Germinal center (tissue), 1 donor: ENCODE measurements around the gene PCGF5.
"Not testable (repeated sequence)": the region's sequence is repeated elsewhere in the genome, so short reads cannot be mapped to it uniquely, and the experiment has no call there.

ENCODE experiments used
- DNase-seq: peaks from one replicate; pipeline ENCODE4 v3.0.0; 2012; ENCODE audit warnings: mixed read lengths, low spot score

Gene PCGF5

DNA sequence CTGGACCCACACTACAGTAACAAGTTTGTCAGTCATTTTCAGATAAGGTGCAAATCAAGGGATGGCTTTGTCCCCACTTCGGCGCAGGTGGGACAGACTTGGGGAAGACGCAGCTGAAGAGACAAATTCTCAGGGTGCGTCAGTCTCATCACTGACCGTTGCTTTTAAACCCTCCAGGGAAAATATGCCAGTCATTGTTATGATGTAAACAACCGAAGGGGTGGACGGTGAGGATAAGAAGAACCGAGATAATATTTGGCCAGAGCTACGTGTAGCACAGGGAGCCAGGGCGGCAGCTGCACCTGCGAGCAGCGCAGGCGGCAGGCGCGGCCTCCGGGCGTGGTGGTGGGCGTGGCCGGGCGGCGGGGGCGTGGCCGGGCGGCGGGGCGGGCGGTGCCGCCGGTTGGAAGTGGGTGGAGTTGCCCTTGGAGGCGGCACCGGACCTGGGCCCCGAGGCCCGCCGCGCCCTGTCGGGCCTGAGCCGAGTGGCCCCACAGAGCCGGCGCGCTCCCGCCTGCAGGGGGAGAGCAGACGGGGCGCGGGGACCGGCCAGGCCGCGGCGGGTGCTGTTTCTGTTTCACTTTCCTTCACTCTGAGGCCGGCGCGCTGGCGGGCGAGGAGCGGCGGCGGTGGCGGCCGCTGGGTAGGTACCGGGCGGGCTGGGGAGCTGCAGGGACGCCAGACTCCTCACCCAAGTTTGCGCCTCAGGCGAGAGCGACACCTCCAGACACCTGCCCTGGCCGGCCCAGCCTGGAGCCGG is at the start of gene PCGF5:
TSS of gene PCGF5 (plus strand) at position 470 of the 760 bp plus-strand sequence. CDS start 2,209 bp downstream, outside the sequence.
- DNase-seq, result peak; percentile 95

DNA sequence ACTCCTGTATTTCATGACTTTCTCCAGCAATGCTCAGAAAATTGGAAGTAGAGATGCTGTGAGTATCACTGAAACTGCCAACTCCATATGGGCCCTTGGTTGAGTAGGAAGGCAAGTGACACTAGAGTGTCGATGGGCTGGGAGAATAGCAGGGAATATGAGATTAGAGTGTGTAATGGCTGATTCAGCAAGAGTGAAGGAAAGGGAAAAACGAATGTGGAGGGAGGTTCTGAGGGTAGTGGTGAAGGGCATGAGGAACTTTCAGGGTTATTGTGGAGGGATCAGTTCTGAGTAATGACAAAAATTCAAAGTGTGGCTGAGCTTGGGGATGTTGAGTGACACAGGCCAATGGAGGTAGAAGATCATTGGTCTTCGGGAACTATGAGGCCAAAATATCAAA is 49.0 kb upstream of the PCGF5 start:
- DNase-seq, result no peak

DNA sequence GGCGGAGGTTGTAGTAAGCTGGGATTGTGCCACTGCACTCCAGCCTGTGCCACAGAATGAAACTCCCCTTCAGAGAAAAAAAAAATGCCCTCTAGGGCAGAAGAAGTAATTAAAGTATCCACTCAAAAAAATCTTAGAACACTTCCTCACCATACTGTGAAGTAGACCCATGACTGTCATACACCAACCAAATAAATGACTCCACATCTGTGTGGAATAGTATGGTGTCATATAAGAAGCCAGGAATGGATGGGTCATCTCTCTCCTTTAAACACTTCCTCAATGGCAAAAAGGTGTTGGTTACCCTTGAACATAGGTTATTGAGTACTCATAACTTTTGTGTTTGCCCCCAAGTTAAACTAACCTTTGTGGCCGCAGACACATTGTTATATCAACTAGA is 48.1 kb upstream of the PCGF5 start:
- DNase-seq, result no peak

DNA sequence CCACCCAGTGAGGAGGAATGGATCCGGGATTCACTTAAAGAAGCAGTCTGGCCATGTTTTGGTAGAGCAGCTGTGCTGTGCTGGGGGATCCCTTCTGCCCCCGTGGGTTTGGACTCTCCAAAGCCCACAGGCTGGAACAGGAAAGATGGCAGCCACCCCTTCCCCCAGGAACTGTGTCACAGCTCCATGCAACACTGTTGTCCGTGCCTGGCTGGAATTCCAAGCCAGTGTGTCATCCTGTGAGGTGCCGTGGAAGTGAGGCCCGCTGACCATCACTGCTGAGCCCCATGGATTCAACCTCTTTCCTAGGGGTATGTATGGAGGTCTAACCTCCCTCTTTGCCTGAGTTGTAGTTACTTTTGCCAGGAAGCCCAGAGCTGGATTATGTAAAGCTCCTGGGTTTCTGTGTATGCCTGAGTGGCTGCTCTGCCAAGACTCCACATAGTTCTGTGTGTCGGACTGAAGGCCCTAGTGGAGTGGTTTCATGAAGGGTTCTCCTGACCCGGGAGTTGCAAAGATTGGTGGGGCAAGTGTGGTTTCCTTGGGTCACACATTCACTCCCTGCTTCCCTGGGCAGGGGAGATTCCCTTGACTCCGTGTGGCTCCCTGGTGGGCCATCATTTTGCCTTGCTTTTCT is 35.1 kb upstream of the PCGF5 start:
- DNase-seq, result no peak

DNA sequence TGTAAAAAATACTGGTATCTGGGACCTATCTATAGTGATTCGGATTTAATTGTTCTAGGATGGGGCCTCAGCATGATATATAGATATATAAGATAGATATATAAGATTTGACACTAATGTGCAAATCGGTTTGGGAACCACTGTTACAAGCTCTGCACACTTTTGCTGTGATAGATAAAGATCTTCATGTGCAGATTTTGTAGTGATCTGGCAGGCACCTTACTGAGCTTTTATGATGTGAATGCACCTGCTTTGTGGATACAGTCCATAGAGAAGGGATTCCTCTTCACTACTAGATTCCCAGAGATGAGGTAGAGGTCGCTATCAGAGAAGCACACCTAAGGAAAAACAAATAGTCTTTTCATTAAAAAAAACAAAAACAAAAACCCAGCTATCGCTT is 33.3 kb upstream of the PCGF5 start:
- no peak for DNase-seq

DNA sequence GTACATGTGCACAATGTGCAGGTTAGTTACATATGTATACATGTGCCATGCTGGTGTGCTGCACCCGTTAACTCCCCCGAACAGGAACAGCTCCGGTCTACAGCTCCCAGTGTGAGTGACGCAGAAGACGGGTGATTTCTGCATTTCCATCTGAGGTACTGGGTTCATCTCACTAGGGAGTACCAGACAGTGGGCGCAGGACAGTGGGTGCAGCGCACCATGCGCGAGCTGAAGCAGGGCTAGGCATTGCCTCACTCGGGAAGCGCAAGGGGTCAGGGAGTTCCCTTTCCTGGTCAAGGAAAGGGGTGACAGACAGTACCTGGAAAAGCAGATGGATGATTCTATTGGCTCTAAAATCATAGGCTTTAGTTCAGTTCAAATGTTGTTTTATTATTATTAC is 32.5 kb upstream of the PCGF5 start:
- DNase-seq, result not testable (repeated sequence)

DNA sequence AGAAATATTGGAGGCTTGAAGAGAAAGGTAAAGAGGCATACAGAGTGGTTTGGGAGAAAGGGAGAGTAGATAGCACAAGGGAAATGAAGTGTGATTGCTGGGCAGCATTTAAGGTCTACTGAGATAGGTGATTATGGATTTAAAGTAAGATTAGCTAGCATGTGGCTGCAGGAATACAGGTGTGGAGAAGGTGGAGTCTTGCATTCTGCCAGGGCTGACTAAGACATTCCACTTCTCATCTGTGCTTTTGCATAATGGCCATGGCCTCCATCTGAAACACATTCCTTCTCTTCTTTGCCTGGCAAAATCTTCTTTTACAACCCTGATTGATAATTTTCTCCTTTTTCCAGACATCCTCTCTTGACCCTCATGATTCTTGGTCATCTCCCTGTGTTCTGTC is 31.6 kb upstream of the PCGF5 start:
- no peak for DNase-seq

DNA sequence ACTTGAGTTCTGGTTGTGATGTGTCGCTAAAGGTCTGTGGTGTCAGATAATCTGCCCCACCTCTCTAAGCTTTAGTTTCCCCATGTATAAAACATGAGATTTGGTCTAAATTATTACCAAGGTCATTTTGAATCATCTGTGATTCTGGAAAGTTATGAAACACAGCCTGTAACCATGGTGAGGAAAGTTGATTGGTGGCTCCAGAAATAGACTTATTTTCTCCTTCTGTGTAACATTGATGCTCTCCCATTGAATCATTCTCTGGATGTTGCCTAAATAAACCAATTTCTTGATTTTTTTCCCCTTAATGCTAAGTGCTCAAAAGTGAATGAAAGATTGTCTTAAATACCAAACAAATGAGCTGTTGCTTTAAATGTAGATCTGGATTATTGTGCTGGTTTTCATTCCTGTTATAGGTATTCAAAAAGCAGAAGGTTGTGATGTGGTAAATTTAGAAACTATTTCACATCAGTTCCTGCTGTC is 30.0 kb upstream of the PCGF5 start:
- peak; percentile 36 for DNase-seq

DNA sequence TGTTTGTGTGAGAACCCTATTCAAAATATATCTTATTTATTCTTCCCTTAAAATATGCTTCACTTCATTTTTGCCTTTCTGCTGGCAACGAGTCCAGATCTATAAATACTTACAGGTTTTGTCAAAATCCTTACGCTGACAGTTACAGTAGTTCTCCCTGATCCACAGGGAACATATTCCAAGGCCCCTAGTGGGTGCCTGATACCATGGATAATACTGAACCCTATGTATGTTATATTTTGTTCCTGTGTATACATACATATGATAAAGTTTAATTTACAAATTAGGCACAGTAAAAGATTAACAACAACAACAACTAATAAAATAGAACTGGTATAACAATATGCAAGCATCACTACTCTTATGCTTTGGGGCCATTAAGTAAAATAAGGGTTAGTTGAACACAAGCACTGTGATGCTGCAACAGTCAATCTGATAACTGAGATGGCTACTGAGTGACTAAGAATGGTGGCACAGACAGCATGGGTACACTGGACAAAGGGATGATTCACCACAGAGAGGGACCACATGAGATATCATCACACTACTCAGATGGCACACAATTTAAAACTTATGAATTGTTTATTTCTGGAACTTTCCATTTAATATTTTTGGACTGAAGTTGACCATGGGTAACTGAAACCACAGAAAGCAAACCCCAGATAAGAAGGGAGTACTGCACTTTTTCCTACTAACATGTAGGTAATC is 29.4 kb upstream of the PCGF5 start:
- no peak for DNase-seq

DNA sequence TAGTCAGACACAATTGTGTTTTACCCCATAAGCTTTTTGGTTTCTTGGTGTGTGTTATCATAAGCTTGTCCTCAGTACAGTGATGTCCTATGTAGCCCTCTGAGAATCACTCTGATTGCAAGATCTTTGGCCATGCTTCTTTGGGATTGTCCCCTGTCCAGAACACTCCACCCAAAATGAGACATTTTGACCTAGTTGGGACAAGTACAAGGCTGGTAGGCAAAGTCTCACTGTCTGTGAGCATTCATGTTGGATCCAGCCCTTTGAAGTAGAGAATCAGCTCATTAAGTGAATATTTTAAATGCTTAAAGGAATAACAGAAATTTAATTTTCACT is 28.9 kb upstream of the PCGF5 start:
- no peak for DNase-seq

DNA sequence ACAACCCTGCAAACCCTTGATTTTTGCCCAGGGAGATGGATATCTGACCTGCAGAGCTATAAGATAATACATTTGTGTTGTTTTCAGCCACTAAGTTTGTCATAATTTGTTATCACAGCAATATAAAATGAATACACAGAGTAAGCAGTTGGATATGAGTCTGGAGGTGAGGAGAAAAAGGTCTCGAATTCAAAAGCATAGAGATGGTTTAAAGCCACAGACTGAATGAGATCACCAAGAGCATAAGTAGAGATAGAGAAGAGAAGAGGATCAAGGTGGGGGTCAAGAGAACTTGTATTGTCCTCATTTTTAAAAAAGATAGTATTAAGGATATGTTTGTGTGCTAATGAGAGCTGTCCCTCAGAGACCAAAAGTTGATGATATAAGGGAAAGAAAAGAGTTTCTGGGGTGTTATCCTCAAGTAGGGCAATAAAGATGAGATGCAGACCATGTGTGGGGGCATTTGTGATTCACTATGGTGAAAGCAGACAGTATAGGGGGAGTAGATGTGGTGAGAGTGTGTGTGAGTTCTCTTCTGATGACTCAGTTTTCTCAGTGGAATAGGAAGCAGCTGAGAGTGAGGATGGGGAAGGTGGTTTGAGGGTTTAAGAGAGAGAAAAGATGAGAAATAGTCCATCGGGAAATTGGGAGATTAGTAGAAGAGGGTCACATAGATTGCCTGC is 25.8 kb upstream of the PCGF5 start:
- no peak for DNase-seq

DNA sequence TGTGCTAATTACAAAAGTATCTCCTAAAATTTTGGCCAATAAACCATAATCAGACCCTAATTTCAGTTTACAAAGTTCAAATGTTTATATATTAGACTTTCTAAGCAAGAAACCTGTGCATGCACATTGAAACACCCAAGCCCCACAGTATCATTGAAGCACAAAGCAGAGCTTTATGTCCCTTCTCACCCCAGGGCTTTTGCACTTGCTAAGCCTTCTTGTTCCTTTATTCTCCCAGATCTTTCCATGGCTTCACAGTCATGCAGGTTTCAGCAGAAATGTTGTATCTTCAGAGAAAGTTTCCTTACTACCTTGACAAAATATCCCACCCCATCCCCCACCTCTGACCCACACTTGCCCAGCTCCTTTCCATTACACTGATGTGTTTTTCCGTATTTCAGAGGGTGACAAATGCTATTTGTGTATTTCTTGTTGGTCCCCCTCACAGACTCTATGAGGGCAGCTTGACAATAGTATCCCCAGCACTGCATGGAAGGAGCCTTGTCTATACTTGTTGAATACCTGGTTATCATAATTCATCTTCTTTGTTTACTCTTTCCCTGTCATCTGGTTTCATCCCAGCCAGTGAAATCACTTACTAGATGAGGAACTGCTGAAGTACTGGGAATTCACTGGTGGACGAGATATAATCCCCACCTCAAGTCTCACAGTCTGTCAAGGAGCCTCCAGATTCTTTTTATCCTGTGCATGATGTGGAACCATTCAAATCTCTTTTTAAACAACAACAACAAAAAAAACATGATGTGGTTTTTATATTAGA is 24.0 kb upstream of the PCGF5 start:
- no peak for DNase-seq

DNA sequence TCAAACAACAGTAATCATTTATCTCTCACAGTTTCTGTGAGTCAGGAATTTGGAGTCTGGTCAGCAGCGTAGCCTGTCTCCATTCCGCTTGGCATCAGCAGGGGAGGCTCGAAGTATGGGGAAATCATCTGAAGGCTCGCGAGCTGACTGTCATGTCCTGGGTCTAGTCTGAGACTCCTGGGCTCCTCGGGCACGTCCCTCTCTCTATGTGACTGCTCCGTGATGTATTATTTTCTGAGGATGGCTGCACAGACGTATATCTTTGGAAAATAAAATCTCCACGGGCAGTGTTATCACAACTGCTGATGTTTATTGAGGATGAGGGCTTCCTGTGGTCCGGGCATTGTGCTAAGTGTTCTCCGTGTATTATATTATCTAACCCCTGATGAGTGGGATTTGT is 23.3 kb upstream of the PCGF5 start:
- no peak for DNase-seq

DNA sequence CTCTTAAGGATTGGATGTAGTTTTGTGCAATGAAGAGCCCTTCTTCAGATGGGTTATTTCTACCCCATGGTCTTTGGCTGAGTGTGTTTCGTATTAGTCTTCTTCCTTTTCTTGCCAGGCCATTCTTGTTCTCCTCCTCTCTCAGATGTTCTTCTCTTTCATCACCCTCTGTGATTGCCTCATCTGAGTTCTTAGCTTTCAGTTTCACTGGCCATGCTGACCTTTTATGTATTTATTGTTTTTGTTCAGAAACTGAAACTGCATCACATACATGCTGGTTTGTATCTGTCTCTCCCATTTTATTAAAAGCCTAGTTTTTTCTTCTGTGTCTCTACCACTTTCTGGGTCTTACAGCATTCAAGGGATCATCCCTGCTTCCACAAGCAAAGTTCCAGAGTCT is 21.7 kb upstream of the PCGF5 start:
- DNase-seq, result no peak

DNA sequence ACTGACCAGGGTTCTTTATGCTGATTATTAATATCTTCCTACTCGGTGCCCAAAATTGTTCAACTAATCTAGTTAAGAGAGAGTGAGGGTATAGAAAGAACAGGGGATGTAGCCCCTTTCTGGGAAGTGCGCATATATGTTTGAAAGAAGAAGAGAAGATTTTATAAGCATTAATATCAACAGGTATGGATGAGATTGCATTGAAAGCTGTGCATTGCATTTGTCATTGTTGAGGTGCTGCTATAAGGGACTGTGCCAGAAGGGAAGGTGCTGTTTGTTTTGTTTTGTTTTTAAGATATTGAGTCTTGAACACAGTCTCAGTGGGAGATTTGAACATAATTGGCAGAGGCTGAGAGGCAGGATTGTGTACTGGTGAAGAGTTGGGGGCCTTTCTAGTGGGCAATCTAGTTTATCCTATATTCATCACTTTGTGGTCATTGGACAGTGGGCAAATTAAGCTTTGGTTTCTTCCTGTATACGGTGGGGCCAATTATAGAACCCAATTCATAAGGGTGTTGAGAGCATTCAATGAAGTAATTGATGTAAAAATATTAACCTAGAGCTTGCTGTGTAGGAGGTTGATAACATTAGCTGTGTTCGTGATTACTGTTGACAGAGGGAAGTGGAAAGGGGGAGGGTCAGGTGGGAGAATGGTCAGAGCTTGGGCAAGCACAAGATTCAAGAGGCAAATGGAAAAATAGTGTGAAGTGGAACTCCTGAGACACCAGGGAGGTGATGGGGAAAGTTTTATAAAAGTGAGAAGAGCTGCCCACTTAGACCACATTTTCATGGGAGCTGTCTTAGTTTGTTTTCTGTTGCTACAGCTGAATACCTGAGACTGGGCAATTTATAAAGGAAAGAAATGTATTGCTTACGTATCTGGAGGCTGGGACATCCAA is 19.9 kb upstream of the PCGF5 start:
- no peak for DNase-seq

DNA sequence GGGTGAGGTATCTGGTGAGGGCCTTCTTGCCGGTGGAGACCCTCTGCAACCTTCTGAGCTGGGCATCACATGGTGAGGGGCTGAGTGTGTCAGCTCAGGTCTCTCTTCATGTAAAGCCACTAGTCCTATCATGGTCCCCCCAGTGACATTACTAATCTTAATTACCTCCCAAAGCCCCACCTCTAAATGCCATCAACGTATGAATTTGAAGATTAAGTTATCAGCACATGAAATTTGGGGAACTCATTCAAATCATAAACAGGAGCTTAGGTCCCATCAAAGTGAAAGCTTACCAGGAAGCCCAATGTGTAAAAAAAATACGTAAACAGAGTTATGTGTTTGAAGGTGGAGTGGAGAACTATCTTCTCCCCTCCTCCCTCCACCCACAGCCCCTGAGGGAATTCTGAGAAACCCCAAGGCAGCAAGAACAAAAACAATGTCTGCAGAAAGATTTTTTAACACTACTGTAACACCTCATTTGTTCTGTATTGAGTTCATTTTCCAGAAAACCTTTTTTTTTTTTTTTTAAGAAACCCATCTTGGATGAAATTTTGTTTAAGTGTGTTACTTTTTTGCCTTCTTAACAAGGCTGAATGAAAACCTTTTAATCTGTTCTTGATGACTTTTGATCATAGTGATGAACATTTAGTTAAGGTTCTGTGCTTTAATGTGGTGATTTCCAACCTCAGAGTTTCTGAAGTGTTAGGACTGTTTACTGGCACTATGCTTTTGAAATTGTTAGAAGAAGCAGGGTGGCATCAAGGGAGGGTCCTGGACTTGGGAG is 19.1 kb upstream of the PCGF5 start:
- DNase-seq, result peak; percentile 50

DNA sequence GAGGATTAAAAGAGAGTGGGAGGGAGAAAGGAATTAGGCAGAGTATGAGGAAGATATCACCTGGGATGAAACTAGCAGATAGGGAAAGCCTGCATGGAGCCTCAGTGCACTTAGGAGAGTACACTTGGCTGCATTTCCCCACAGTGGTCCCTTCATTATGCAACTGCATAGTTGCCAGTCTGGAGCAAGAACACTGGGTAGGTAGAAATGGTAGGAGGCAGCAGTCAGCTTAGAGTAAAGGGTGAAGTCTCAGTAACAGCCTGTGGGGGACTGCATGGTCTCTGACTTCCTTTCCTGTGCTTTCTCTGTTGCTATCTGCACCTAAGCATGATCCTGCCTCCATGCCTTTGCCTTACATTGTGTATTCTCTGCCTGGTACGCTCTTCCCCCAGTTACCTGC is 14.0 kb upstream of the PCGF5 start:
- no peak for DNase-seq

DNA sequence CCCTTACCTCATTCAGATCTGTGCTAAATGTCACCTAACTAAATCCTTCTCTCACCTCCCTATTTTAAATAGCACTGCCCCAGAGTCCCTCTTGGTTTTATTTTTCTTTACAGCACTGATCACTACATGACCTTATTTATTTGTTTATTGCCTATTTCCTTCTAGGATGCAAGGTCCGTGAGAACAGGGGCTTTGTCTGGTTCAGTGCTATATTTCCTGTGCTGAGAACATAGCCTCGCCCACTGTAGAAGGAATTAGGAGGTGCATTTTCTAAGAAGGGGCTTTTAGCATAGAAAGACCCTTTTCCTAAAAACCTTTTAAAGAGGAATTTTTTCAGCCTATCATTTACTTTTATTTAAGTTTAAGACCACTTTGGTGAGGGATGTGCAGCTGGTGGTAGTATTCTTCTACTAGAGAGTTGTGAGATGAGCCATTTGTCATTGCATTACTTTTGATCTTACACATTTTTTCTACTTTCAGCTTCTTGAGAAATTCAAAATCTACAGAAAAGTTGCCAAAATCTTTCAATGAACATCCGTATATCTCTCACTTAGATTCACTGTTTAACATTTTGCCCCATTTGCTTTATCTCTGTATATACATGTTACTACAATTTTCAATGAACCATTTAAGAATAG is 13.5 kb upstream of the PCGF5 start:
- no peak for DNase-seq

DNA sequence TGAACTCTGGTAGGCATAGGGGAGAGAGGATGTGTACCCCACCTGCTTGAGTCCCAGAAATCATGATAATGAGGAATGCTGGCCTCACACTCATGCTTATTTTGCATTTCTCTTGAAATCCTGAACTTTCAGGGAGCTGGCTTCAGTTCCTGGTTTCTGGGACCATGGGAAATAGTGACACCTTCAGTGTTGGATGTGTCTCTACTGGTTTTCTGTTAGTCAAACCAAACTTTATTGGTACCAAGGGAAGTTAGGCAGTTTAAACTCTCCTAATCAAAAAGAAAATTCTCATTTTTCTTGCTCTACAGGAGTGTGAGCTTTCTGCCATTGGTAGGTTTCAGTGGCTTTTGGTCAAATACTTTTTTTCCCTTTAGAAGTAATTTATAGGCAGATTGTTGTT is 11.8 kb upstream of the PCGF5 start:
- DNase-seq, result no peak
